ENCODE measurements around the gene UBE2K.
A peak's percentile ranks its signal among the peaks of the same experiment; 100 is the strongest.
"Not testable (repeated sequence)": the region's sequence is repeated elsewhere in the genome, so short reads cannot be mapped to it uniquely, and the experiment has no call there.

The UBE2K gene

GRCh38 chr4:39699687-39700409, 1.9 kb downstream of the UBE2K start:
- DNase-seq (ENCODE audit: insufficient read length, low spot score) (no peak), FAIRE-seq (peak; percentile 32)
- TF ChIP-seq CTCF (IDR thresholded peaks at IDR 0.05; ENCODE audit: insufficient read depth, missing control alignments) = no peak

GRCh38 chr4:39700554-39700953, 2.6 kb downstream of the UBE2K start:
- FAIRE-seq = no peak

GRCh38 chr4:39702716-39703115, 4.8 kb downstream of the UBE2K start:
- FAIRE-seq (no peak), DNase-seq (ENCODE audit: insufficient read length, low spot score) (no peak)
- no peak for TF ChIP-seq CTCF (IDR thresholded peaks at IDR 0.05; ENCODE audit: insufficient read depth, missing control alignments)

More at GRCh38 chr4:39700554-39700953, 2.6 kb downstream of the UBE2K start:
- no peak for DNase-seq (ENCODE audit: insufficient read length, low spot score)
- TF ChIP-seq CTCF (IDR thresholded peaks at IDR 0.05; ENCODE audit: insufficient read depth, missing control alignments) = no peak

- not testable (repeated sequence) for DNase-seq (ENCODE audit: insufficient read length, low spot score); FAIRE-seq
Measured at GRCh38 chr4:39704789-39705188, 6.9 kb downstream of the UBE2K start.

GRCh38 chr4:39706334-39706733, 8.4 kb downstream of the UBE2K start:
- DNase-seq (ENCODE audit: insufficient read length, low spot score) (no peak), FAIRE-seq (no peak)
- no peak for TF ChIP-seq CTCF (IDR thresholded peaks at IDR 0.05; ENCODE audit: insufficient read depth, missing control alignments)

- FAIRE-seq (no peak), DNase-seq (ENCODE audit: insufficient read length, low spot score) (no peak)
- no peak for TF ChIP-seq CTCF (IDR thresholded peaks at IDR 0.05; ENCODE audit: insufficient read depth, missing control alignments)
Measured at GRCh38 chr4:39706741-39707511, 9.0 kb downstream of the UBE2K start.

- no peak for FAIRE-seq
- DNase-seq (ENCODE audit: insufficient read length, low spot score) = no peak
- no peak for TF ChIP-seq CTCF (IDR thresholded peaks at IDR 0.05; ENCODE audit: insufficient read depth, missing control alignments)
Measured at GRCh38 chr4:39710098-39710896, 12.4 kb downstream of the UBE2K start.

Measured in D721Med (cell line).